NOMO-1 (cell line): Measurements from ENCODE around the gene ANXA2R.

Experiments used
- DNase-seq, 2 experiments: peaks; one replicate each; lab custom pipeline; 2025; ENCODE audit not compliant: unreplicated experiment in 2 of 2; lab: John Stamatoyannopoulos, UW

Gene ANXA2R

GRCh38 chr5:43001748-43002147, 38.4 kb downstream of the ANXA2R start:
- no peak for DNase-seq

- no peak for DNase-seq
Observed at GRCh38 chr5:43000914-43001313, 39.2 kb downstream of the ANXA2R start.

GRCh38 chr5:43000111-43000840, 39.8 kb downstream of the ANXA2R start:
- DNase-seq = no peak

- no peak for DNase-seq
Observed at GRCh38 chr5:42995360-42995751, 44.8 kb downstream of the ANXA2R start.

GRCh38 chr5:42994555-42995359, 45.4 kb downstream of the ANXA2R start:
- peak; percentile 98 for DNase-seq

- no peak for DNase-seq
Observed at GRCh38 chr5:42994246-42994554, 45.9 kb downstream of the ANXA2R start.

- DNase-seq = peak; percentile 85 to 86
Observed at GRCh38 chr5:42993516-42994245, 46.4 kb downstream of the ANXA2R start.

GRCh38 chr5:42992088-42992879, 47.8 kb downstream of the ANXA2R start:
- DNase-seq = peak; percentile 98

GRCh38 chr5:42991404-42992087, 48.6 kb downstream of the ANXA2R start:
- DNase-seq = no peak

GRCh38 chr5:42990892-42991291, 49.2 kb downstream of the ANXA2R start:
- no peak for DNase-seq
